ENCODE data around the gene KRTAP9-8.

GRCh38 chr17:41258406-41258805 is 20.6 kb downstream of the KRTAP9-8 start:
- TF ChIP-seq CTCF (IDR thresholded peaks at IDR 0.05 in 2 of 3, conservative IDR thresholded peaks at IDR 0.05 in 1 of 3; ENCODE audit: borderline replicate concordance in 1 of 3, insufficient read depth in 1 of 3, low read depth in 2 of 3, low read length in 2 of 3) = no peak
- TF ChIP-seq POLR2AphosphoS5 (IDR thresholded peaks at IDR 0.05; ENCODE audit: low read depth, low read length) = no peak
- TF ChIP-seq MAX (IDR thresholded peaks at IDR 0.05) = no peak
- no peak for TF ChIP-seq POLR2A (IDR thresholded peaks at IDR 0.05; ENCODE audit: borderline replicate concordance, extremely low read depth, insufficient read depth, insufficient read length)
- no peak for TF ChIP-seq YY1 (IDR thresholded peaks at IDR 0.05; ENCODE audit: extremely low read depth, insufficient replicate concordance, low read depth, low read length)
- TF ChIP-seq EZH2 (IDR thresholded peaks at IDR 0.05) = no peak
- no peak for TF ChIP-seq CEBPB (IDR thresholded peaks at IDR 0.05; ENCODE audit: low read depth)
- TF ChIP-seq ZFX (IDR thresholded peaks at IDR 0.05) = no peak
- TF ChIP-seq EZH2phosphoT487 (IDR thresholded peaks at IDR 0.05; ENCODE audit: borderline replicate concordance) = no peak
- no peak for TF ChIP-seq FOSL1 (IDR thresholded peaks at IDR 0.05; ENCODE audit: low read depth)

Measured in HCT116 (cell line).